RKO (cell line): Measurements from ENCODE around the gene NACC1.

Experiments used
- DNase-seq: peaks from one replicate; pipeline ENCODE4 v3.0.0-alpha.2; 2016; ENCODE audit warnings: low spot score

The NACC1 gene

GRCh38 chr19:13117772-13118423, at the start of gene NACC1:
TSS of gene NACC1 (plus strand) at chr19:13118264. CDS start at chr19:13135208, 16,944 bp downstream.
- DNase-seq, result peak; percentile 95

DNA sequence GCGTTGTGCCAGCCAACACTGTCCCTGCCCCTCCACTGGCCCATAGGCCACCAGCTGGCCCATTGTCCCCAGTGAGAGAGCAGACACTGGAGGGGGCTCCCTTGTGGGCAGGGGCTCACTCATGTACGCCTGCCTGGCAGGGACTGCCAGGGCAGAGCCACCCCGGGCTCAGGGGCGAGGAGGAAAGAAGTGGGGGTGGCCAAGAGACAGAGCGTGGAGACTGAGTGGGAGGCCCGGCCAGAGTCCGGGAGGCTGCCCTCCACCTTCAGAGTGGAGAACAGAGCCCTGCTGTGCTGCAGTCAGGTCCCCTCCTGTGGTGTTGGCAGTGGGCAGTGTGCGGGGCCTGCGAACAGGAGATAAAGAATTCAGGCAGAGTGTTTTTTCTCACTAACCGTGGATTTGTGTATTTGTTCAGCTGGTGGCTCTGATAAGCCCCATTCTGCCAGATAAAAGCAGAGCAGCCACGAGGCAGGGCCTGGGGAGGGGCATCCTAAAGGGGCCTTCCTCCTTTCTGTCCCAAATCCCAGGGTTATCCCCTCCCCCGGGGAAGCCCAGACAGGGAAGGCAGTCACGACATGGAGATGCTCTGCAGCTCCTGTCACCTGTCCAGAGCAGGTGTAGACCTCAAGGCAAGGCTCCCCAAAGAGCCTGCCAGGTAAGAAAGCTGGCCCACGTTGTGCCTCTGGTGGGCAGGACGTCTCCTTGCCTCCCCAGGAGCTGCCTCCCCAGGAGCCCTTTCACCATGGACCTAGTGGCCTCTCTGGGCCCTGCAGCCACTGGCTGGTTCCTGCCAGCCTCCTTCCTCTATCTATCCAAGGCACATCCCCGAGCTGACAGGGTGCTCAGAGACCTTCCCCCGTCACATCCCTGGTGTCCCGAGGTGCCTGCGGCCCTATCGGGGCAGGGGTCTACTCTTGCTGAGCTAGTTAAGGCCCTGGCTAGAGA, 48.4 kb upstream of the NACC1 start:
- no peak for DNase-seq

- no peak for DNase-seq
Observed at GRCh38 chr19:13070425-13071140, 47.5 kb upstream of the NACC1 start.

DNA sequence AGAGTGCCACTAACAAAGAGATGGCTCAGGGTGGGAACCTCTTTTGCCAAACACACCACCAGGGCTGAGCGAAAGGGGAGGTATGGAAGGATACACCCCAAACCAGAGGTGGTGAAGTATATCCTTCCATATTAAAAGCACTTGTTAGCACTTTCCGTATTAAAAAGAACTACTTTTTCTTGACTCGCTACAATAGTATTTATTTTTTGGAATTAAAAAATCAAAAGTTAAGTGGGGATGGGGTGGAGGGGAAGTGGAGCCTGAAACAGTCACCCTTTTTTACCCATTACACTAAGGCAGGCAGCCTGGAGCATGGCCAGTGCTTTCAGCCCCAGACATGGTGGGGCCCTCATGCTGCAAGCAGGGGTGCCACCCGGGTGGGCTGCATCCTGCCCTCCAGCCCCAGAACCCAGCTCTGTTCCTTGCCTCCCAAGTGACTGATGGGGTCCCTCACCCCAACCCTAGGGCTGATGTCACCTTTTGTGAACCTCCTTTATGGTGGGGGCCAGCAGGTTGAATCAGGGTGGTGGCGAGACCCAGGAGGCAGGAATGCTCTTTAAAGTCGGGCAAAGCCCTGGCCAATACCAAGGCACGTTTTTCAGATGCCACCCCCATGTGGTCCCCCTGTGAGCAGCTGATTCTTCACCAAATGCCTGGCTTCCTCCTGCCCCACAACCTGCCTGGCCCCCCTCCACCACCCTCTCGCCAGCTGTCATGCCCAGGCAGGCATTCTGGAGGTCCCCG, 46.4 kb upstream of the NACC1 start:
- no peak for DNase-seq

DNA sequence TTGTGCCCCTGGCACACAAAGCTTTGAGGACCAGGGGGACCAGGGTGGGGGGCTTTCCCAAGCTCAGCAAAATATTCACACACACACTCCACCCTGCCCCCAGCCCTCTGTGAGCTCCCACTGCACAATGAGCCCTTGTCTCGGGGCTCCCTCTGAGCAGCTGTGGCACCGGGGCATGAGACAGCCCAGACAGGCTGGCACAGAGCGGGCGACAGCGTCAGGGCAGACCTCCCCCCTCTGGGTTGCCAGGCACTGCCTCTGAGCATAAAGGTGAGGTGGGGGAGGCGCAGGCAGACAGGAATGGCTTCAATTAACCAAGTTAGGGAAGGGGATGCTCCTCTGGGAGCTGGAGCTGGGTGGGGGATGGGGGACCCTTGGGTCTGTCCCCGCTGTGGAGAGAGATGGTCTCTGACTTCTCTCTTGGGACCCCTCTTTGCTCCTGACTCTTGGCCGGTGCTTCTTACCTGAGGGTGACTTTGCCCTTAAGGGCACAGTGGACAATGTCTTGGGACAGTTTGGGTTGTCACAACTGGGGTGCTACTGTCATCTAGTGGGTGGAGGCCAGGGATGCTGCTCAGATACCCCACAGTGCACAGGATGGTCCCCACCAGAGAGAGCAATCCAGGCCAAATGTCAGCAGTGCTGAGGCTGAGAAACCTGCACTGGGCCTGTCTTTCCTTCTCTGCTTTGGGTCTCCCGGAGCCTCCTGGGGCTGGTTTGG, 45.7 kb upstream of the NACC1 start:
- no peak for DNase-seq

- no peak for DNase-seq
Observed at GRCh38 chr19:13073263-13073662, 44.8 kb upstream of the NACC1 start.

- no peak for DNase-seq
Observed at GRCh38 chr19:13074378-13074777, 43.7 kb upstream of the NACC1 start.

DNA sequence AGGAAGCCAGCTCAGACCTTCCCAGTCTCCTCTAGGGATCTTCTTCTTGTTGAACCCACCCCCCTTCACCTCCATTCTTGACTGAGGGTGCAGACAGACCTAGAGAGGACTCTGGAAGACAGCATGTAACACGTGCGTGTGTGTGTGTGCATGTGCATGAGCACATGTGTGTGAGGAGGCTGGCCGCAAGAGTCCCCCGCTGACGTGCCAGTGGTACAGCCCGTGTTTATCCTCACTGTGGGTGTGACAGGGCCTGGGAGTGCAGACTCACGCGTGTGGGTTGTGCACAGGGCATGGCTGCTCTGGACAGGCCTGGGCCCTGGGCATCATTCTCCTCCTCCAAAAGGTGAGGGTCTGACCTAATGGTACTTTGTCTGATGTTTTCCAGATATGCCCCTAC, 41.7 kb upstream of the NACC1 start:
- no peak for DNase-seq

DNA sequence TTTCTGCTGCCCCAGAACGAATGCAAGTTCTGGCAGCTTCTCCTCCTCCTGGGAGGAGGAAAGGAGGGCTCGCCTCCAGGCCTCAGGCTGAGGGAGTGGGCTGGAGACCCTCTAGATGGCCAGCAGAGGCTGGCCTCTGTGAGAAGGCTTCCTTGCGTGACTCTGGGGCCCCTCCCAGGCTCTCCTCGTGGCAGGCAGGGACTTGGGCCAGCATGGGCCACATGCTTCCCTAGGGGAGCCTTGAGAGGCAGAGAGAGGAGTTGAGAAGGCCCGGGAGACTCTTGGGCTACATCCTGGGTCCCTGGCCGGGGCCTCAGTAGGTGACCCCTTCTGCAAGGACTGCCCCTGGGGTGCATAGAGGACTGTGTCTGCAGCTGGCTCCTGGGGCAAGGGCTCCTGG, 41.3 kb upstream of the NACC1 start:
- no peak for DNase-seq

DNA sequence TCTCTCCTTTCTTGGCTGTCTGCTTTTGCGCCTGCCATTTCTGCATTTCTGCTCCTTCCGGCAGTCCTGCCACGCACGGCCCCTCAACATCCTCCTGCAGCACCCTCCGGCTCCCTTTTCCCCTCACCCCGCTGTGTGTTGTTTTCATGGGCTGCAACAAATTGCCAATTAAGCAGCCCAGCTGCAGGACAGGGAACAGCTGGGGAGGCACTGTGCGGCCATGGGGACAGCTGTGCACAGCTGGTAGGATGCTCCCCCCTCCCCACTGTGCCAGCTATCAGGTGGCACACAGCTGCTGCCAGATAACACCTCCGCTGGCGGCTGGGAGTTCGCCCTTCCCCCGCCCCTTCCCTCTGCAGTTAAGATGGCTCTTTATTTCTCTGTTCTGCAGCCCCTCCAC, 40.8 kb upstream of the NACC1 start:
- no peak for DNase-seq

DNA sequence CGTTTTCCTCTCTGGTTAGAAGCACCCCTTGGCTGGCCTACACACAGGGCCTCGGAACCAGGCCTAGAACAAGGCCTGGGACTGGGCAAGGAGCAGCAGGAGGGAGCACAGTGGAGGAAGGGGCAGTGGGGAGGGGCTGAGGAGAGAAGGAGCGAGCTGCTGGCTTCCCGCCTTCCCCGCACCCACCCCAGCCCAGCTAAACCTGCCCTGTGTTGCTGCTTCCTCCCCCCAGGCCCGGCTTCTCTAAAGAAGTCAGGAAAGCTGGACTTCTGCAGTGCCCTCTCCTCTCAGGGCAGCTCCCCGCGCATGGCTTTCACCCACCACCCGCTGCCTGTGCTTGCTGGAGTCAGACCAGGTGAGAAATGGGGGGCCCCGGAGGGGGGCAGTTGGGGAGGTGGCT, 39.7 kb upstream of the NACC1 start:
- DNase-seq, result no peak

DNA sequence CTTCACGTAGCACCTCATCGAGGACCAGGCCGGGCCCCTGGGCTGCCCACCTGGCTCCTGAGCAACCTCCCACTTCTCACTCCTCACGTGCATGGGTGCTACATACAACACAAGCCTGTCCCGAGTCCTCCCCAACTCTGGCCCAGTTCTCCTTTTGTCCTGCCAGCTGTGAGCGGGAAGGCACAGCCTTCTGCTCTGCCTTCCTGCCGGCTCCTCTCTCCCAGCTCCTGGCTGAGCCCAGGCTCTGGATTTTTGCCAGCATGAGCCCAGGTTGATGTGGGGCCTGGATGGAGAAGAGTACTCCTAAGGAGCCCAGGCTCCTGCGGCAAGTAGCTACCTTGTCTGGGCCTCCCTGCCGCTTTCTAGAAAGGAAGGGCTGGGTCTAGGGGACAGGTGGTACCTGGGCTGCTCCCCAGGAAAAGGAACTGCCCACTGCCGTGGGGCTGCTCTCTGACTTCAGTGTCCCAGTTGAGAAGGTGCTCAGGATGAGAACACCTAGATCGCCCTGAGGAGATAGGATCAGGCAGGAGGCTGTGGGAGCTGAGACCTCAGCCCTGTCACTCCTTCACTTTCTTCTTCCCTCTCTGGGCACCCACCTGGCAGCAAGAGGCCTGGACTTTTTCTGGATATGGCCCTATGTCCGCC, 39.0 kb upstream of the NACC1 start:
- no peak for DNase-seq

GRCh38 chr19:13079542-13079986, 38.5 kb upstream of the NACC1 start:
- no peak for DNase-seq

GRCh38 chr19:13082192-13083007, 35.7 kb upstream of the NACC1 start:
- DNase-seq, result no peak

- DNase-seq, result no peak
Observed at GRCh38 chr19:13083008-13083404, 35.1 kb upstream of the NACC1 start.

- no peak for DNase-seq
Observed at GRCh38 chr19:13083627-13084026, 34.4 kb upstream of the NACC1 start.

DNA sequence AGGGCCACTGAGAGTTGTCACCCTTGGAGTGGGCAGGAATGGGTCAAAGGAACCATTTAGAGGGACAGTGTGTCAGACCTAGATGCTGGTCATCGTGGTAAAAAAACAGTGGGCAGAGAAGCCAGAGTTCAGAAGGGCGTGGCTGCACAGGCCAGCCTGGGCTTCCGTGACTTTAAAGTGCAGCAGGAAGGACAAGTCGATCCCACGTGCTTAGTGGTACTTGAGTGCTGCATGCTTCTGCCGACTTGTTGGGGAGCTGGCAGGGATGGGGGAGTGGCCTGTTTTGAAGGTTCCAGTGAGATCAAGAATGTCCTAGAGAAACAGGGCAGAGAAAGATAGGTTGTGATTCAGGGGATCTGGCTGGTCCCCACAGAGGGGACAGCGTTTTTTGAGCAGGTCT, 32.4 kb upstream of the NACC1 start:
- DNase-seq, result no peak

DNA sequence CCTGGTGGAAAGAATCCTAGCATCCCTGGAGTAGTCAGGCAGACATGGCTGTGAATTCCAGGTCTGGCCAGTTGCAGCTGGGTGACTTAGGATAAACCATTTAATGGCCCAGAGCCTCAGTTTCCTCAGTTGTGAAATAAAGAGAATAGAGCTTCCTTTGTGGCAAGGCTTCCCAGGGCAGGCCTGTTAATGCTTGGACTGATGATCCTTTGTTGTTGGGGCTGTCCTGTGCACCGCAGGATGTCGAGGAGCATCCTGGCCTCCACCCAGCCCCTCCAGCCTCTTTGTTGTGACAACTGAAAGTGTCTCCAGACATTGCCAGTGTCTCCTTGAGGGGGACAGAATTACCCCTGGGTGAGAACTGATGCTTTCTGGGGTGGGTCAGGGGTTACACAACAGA, 31.7 kb upstream of the NACC1 start:
- DNase-seq, result no peak

DNA sequence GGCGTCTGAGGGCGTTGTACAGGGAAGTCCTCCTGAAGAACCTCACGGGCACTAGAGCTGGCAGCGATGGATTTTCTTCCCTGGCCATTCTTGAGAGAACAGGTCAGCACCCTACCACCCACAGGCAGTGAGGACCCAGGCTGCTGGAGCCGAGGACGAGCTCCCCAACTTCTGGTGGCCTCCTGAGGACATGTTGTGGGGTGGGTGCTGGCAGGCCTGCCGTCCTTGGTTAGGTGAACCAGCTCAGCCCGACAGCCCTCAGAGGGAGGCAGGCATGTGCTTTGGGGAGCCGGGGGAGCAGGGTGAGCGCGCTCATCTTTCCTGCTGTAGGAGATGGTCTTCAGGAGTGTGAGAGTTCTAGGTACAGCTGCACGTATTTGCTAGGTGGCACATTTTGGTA, 30.8 kb upstream of the NACC1 start:
- no peak for DNase-seq
